Small intestine (tissue), 7 donors: ENCODE results near the gene VWA3A. TPM values are rescaled to one million over a fixed set of nuclear protein-coding genes. Genes with fewer than 3 reads are reported as not detected.

Source experiments
- DNase-seq, 2 donors: peaks; one replicate each; pipeline versions ENCODE4 v3.0.0 to v3.0.0-alpha.2; 2013
- FAIRE-seq: peaks from 2 replicates; lab custom pipeline; 2012; peaks lifted over from hg19 to GRCh38; lab: Jason Lieb, UNC
- H3K27ac ChIP-seq, 3 donors: one replicate each; pipeline ENCODE4 v1.5.1; 2013; ENCODE audit warnings: low read length in 2 of 3, mild to moderate bottlenecking in 2 of 3, control low read depth in 1 of 3, inconsistent platforms in 1 of 3, low read depth in 1 of 3, moderate library complexity in 1 of 3
- H3K27me3 ChIP-seq, 3 donors: one replicate each; pipeline ENCODE4 v1.6.1; 2013; ENCODE audit warnings: low read length in 3 of 3, inconsistent platforms in 1 of 3; ENCODE audit not compliant: control insufficient read depth in 3 of 3, insufficient read depth in 3 of 3
- H3K36me3 ChIP-seq, 3 donors: one replicate each; pipeline ENCODE4 v1.6.1; 2013; ENCODE audit warnings: low read length in 3 of 3, inconsistent platforms in 1 of 3, low read depth in 1 of 3, mild to moderate bottlenecking in 1 of 3, moderate library complexity in 1 of 3; ENCODE audit not compliant: control insufficient read depth in 3 of 3, insufficient read depth in 2 of 3
- H3K4me1 ChIP-seq, 3 donors: one replicate each; pipeline ENCODE4 v1.6.1; 2013; ENCODE audit warnings: low read length in 2 of 3, inconsistent platforms in 1 of 3, low read depth in 1 of 3, mild to moderate bottlenecking in 1 of 3, moderate library complexity in 1 of 3; ENCODE audit not compliant: control insufficient read depth in 3 of 3, insufficient read depth in 2 of 3
- H3K4me3 ChIP-seq, 3 donors: one replicate each; pipeline ENCODE4 v1.5.1; 2013; ENCODE audit warnings: low read length in 3 of 3, control low read depth in 1 of 3, inconsistent platforms in 1 of 3, low read depth in 1 of 3, mild to moderate bottlenecking in 1 of 3, moderate library complexity in 1 of 3
- H3K9me3 ChIP-seq, 2 donors: one replicate each; pipeline ENCODE4 v1.6.1; 2013; ENCODE audit warnings: low read depth in 1 of 2, low read length in 1 of 2; ENCODE audit not compliant: control insufficient read depth in 2 of 2, insufficient read depth in 1 of 2
- WGBS, 3 donors: extraction: QIAGEN DNeasy Blood & Tissue Kit; methylation state at CpG; one replicate each; pipeline ENCODE4 v1.1.7; 2013; 5-methylcytosine and 5-hydroxymethylcytosine counted together
- polyA plus RNA-seq, 4 donors: library from polyadenylated mRNA; stranded (reverse) in 3 of 4; unstranded in 1 of 4; fragments of 200-250 nt in 3 of 4; fragments of 120-200 nt in 1 of 4; gene quantifications; one replicate each; pipeline versions ENCODE4 v1.2.1 to v1.2.3, GENCODE V29; 2013
- donor health status: healthy with polysubstance abuse.
- donor health status: control.
- donor health status: control.
- donor health status: Bipolar disorder and iron deficiency.
- donor health status: healthy.

Gene VWA3A
- polyA plus RNA-seq, 4 donors = 0.01 to 0.13 TPM; not detected in 2

GRCh38 chr16:22138482-22138881 lies 46.1 kb downstream of the VWA3A start:
- 74 to 78% (median 75%) methylated on average over 8 of the region's 8 CpGs for WGBS, 3 donors
- Histone ChIP-seq H3K4me3 (no peak overlapping the region), H3K27ac (no peak overlapping the region), H3K36me3 (no peaks in the 10 kb centered on the region), H3K27me3 (peaks cover 0 to 4% (median 0%) of the 10 kb centered on the region in 3 donors), H3K9me3 (no peaks in the 10 kb centered on the region), H3K4me1 (no peaks in the 10 kb centered on the region)
- no peak for FAIRE-seq
- DNase-seq = no peak

GRCh38 chr16:22139008-22139407 lies 46.7 kb downstream of the VWA3A start:
- DNase-seq (no peak), FAIRE-seq (no peak)
- no peak overlapping the region for H3K27ac ChIP-seq
- H3K4me3 ChIP-seq = no peak overlapping the region
- WGBS, 3 donors = 33 to 64% (median 48%) methylated on average over 7 of the region's 7 CpGs
- H3K9me3 ChIP-seq = no peaks in the 10 kb centered on the region
- no peaks in the 10 kb centered on the region for H3K36me3 ChIP-seq
- H3K4me1 ChIP-seq = no peaks in the 10 kb centered on the region
- peaks cover 0 to 4% (median 0%) of the 10 kb centered on the region in 3 donors for H3K27me3 ChIP-seq

- no peaks in the 10 kb centered on the region for H3K4me1 ChIP-seq
- H3K27me3 ChIP-seq = peaks cover 0 to 4% (median 0%) of the 10 kb centered on the region in 3 donors
- no peak overlapping the region for H3K27ac ChIP-seq
- DNase-seq (no peak), FAIRE-seq (no peak)
- H3K36me3 ChIP-seq = no peaks in the 10 kb centered on the region
- H3K9me3 ChIP-seq = no peaks in the 10 kb centered on the region
- WGBS, 3 donors = 55 to 76% (median 63%) methylated on average over 1 of the region's 1 CpG
- H3K4me3 ChIP-seq = no peak overlapping the region
Observed at GRCh38 chr16:22139732-22140131, 47.4 kb downstream of the VWA3A start.

- no peak for FAIRE-seq
- WGBS, 3 donors = 79 to 88% (median 83%) methylated on average over 1 of the region's 1 CpG
Observed at GRCh38 chr16:22141767-22142166, 49.4 kb downstream of the VWA3A start.

GRCh38 chr16:22144520-22144919 lies 52.2 kb downstream of the VWA3A start:
- DNase-seq = no peak
- Histone ChIP-seq H3K36me3 (no peaks in the 10 kb centered on the region), H3K4me3 (no peak overlapping the region), H3K9me3 (no peaks in the 10 kb centered on the region), H3K27me3 (no peaks in the 10 kb centered on the region), H3K4me1 (no peaks in the 10 kb centered on the region), H3K27ac (no peak overlapping the region)
- 87 to 89% (median 89%) methylated on average over 6 of the region's 6 CpGs for WGBS, 3 donors
- no peak for FAIRE-seq

More at GRCh38 chr16:22141767-22142166, 49.4 kb downstream of the VWA3A start:
- no peaks in the 10 kb centered on the region for H3K4me1 ChIP-seq
- peaks cover 0 to 4% (median 0%) of the 10 kb centered on the region in 3 donors for H3K27me3 ChIP-seq
- H3K36me3 ChIP-seq = no peaks in the 10 kb centered on the region
- H3K27ac ChIP-seq = no peak overlapping the region
- H3K9me3 ChIP-seq = no peaks in the 10 kb centered on the region
- H3K4me3 ChIP-seq = no peak overlapping the region
- DNase-seq = no peak

GRCh38 chr16:22147853-22148252 lies 55.5 kb downstream of the VWA3A start:
- H3K4me1 ChIP-seq = no peaks in the 10 kb centered on the region
- H3K4me3 ChIP-seq = no peak overlapping the region
- FAIRE-seq (no peak), DNase-seq (no peak)
- no peak overlapping the region for H3K27ac ChIP-seq
- no peaks in the 10 kb centered on the region for H3K9me3 ChIP-seq
- 49 to 61% (median 52%) methylated on average over 9 of the region's 9 CpGs for WGBS, 3 donors
- no peaks in the 10 kb centered on the region for H3K27me3 ChIP-seq
- no peaks in the 10 kb centered on the region for H3K36me3 ChIP-seq

GRCh38 chr16:22151246-22151998 lies 59.1 kb downstream of the VWA3A start:
- no peak overlapping the region for H3K4me3 ChIP-seq
- H3K27me3 ChIP-seq = no peaks in the 10 kb centered on the region
- FAIRE-seq = no peak
- H3K9me3 ChIP-seq = no peaks in the 10 kb centered on the region
- DNase-seq = no peak
- WGBS, 3 donors = 80 to 88% (median 83%) methylated on average over 7 of the region's 7 CpGs
- H3K27ac ChIP-seq = no peak overlapping the region
- H3K4me1 ChIP-seq = no peaks in the 10 kb centered on the region
- no peaks in the 10 kb centered on the region for H3K36me3 ChIP-seq

GRCh38 chr16:22152316-22152715 lies 60.0 kb downstream of the VWA3A start:
- H3K9me3 ChIP-seq = no peaks in the 10 kb centered on the region
- no peak overlapping the region for H3K4me3 ChIP-seq
- 85 to 95% (median 87%) methylated on average over 11 of the region's 11 CpGs for whole genome bisulfite sequencing, 3 donors
- H3K36me3 ChIP-seq = no peaks in the 10 kb centered on the region
- no peaks in the 10 kb centered on the region for H3K27me3 ChIP-seq
- DNase-seq (no peak), FAIRE-seq (no peak)
- no peak overlapping the region for H3K27ac ChIP-seq
- no peaks in the 10 kb centered on the region for H3K4me1 ChIP-seq
